SHP77 treated with DMSO at 0.1 percent for 48 hours (cell line): Measurements from ENCODE around the gene PHIP.
A peak's percentile ranks its signal among the peaks of the same experiment; 100 is the strongest.
"Not testable (repeated sequence)": the region's sequence is repeated elsewhere in the genome, so short reads cannot be mapped to it uniquely, and the experiment has no call there.

Source experiments
- DNase-seq: peaks from one replicate; lab custom pipeline; 2025; lab: John Stamatoyannopoulos, UW

PHIP gene

GRCh38 chr6:79078075-79078969, at the start of gene PHIP:
Gene PHIP, minus strand, starts transcription at chr6:79078254. Its CDS starts 186 bp downstream, at chr6:79078068.
- peak; percentile 89 for DNase-seq

GRCh38 chr6:79127660-79128059, 49.6 kb upstream of the PHIP start:
- no peak for DNase-seq

- DNase-seq = no peak
Observed at GRCh38 chr6:79119217-79119616, 41.2 kb upstream of the PHIP start.

DNA sequence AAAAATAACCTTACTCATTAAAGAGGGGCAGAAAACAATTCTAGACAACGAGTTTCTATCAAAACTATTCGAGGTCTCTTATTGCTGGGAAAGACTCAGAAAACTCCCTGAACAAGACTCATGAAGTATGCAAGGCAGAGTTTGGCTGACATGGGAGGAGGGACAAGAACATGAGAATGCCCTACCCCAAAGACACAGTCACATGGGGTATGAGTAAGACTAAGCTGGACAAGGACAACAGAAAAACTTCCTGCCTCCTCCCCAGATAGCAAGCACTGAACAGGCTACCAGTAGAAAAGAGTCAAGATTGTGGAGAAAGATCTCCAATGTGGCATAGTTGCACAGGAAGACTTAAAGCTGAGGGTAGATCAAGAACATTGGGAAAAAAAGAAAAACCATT, 39.7 kb upstream of the PHIP start:
- no peak for DNase-seq

DNA sequence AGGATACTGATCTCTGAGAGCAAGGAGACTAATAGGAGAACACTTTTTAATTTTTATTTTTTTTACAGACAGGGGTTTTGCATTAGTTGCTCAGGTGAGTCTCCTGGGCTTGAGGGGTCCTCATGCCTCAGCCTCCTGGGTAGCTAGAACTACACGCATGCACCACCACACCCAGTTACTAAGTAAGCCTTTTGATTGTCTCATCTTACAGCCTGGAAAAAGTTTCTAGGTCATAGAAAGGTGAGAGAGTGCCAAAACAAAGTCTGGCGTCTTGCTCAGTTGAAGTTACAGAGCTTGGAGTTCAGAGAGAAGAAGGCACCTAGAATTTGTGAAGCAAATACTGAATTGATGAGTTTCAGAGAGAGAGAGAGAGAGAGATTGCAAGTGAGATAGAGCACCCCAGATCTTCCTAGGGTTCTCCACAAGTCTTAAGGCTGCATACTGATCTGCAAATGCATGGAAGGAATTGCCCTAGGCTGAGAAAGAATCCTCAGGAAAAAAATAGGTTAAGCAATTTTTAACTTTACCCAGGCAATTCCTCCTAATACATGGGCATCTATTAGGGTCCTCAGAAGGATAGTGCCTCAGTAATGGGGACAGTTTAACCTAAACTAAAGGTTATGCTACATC, 37.6 kb upstream of the PHIP start:
- DNase-seq = no peak

DNA sequence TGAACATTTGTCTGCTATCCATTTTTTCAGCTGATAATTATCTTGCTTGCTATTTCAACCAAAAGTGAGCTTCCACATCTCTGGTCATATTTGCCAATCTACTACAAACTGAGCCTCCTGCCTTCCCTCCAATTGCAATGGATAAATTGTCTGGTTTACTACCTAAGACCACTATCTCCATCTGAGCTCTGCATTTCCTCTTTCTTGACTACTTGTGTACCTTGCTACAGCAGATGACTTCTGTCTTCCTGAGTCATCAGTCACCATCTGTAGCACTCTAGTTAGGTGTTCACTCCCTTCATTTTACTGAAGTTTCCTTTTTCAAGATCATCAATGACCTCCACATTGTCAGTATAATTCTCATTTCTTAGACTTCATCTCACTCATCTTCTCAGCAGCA, 33.5 kb upstream of the PHIP start:
- DNase-seq = no peak

- DNase-seq = no peak
Observed at GRCh38 chr6:79101164-79101563, 23.1 kb upstream of the PHIP start.

GRCh38 chr6:79100304-79100703, 22.2 kb upstream of the PHIP start:
- no peak for DNase-seq

- no peak for DNase-seq
Observed at GRCh38 chr6:79094938-79095337, 16.9 kb upstream of the PHIP start.

DNA sequence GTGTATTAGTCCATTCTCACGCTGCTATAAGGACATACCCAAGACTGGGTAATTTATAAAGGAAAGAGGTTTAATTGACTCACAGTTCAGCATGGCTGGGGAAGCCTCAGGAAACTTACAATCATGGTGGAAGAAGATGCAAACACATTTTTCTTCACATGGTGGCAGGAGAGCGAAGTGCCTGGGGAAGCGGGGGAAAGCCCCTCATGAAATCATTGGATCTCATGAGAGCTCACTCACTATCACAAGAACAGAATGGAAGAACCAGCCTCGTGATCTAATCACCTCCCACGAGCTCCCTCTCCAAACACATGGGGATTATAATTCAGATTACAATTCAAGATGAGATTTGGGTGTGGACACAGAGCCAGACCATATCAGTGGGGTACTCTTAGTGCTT, 13.7 kb upstream of the PHIP start:
- DNase-seq = not testable (repeated sequence)

- DNase-seq = no peak
Observed at GRCh38 chr6:79089552-79090404, 11.7 kb upstream of the PHIP start.

DNA sequence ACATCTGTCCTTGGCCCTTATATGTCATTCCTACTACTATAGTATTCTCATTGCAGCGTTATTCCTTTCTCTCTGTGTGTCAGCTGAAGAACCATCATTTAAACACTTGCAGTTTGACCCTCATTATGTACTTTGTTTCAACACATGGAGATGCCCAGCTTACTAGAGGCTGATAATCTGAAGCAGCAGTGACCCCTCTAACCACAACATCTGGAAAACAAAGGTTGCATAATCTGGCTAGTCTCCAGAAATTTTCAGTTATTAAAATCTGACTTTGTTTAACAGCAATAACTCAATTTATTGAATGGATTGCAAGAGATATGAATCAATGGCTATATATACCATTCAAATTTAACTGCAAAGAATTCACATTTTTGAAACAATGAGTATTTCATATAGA, 6.6 kb upstream of the PHIP start:
- DNase-seq = no peak

- DNase-seq = no peak
Observed at GRCh38 chr6:79082304-79082703, 4.2 kb upstream of the PHIP start.

DNA sequence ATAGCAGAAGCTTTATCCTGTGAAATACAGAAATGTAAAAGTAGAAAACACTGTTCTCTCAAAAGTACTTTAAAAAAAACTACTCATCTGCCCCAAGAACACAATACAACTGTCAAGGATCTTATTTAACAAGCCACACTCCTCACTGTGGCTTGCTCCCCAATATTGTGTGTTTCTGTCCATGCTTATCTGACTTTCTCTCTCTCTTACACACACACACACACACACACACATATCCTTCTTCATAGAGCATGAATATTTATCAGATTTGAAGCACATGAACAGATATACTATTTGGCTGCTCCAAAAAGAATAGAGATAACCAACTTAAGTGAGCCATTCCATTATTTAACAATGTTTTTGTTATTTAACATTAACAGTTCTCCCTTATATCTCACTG, 3.6 kb upstream of the PHIP start:
- DNase-seq = no peak

DNA sequence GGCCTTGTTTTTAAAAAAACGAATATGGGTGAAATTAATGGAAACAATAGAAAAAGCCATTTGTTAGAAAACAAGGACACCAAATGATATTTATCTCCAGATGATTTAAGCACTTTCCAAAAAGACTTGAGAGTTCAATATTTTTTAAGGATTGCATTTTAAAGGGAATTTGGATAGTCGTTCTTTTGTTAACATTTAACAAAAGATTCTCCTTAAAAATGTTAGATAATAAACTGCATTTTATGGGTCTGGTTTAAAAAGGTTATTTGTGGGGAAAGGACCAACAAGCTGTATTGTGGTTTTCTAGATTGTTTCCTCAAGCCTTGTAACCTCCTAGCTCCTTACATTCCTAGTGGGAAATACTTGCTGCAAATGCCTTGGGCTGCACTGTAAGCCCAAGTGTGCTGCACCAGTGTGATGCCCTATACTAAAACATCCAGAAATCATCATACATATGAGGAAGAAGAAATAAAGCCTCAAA, 1.5 kb upstream of the PHIP start:
- no peak for DNase-seq

- DNase-seq = no peak
Observed at GRCh38 chr6:79077715-79078074, 359 bp downstream of the PHIP start.

DNA sequence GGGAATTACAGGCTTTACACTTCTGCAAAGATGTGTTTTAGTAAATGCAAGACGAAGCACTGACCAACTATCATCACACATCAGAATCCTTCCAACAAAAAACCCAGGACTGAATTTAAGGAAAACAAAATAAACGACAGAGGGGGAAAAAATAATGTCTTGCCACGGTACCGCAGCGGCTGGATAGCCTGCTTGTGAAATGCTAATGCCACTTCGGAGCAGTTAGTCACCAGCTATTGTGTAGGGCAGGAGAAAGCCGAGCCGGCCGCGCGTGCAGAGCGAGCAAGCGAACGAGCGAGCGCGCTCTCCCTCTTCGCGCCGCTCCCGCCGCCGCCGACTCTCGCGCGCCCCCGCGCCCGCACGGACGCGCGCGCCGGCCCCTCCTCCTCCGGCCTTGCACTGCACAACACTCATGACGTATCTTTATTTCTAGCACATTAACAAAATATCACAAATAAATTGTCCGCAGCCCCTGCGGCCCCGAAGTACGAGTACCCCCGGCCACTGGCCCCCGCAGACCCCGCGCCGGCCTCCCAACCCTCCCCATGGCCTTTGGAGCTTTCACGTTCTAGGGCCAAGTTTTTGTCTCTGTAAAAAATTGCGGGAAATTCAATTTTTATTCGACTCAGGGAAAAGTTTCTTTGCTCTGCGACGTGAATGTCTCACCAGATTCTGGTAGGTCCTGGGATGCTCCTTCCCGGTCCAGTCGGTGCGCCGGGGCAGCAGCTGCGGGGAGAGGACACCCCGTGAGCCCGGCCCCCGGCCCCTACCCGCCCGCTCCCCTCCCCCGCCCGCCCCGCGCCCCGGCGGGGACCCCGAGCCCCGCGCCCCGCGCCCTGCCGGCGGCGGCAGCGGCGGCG, 1.0 kb downstream of the PHIP start:
- peak; percentile 31 for DNase-seq

DNA sequence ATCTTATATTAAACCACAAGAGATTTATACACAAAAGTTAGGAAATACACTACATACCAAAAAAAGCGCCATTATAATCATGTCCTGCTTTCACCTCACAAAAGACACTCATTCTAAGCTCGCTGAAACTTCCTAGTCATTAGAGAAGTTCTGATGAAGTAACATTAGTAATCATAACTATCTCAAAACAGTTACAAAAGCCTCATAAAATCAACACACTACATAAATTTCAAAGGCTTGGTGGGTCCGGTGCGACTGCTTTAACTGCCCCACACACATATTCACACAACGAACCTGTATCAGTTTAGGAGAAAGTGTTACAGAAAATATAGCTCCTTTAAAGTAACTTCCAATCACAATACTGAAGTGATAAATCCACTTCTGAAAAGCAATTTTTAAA, 1.9 kb downstream of the PHIP start:
- no peak for DNase-seq

DNA sequence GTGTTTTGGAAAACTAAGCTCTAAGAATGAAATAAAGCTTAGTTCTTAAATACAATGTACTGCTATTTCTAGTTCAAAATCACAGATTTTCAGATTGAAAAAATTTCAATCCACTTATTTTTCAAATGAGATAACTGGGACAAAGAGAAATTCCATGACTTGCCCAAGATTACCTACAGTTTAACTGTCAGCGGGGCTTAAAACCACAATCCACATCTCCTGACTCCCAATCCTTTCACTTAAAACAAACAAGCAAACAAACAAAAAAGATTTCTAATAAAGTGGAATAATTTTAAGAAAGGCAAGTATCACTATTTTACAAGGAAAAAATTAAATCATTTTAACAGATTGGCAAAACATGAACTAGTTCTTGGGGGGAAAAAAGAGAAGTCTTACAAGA, 4.2 kb downstream of the PHIP start:
- no peak for DNase-seq

DNA sequence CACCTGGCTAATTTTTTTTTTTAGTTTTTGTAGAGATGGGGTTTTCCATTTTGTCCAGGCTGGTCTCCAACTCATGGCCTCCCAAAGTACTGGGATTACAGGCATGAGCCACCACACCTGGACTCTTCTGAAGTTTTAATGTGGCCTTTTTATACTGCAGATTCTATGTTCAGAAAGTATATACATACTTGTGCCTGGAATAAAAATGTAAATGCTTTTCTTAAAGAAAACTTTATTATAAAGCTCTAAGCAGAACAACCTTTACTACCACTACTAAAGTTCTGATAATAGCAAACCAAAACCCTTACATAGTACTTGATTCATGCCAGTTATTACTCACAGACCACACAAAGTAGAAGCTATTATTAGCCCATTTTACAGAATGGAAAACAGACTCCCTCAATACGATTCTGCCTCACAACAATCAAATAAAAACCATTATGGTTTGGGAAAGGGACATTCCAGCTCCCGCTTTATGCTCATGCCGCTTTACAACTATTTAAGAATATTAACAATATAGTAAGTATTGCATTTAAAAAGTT, 5.3 kb downstream of the PHIP start:
- DNase-seq = no peak

GRCh38 chr6:79071547-79071946, 6.5 kb downstream of the PHIP start:
- no peak for DNase-seq
